Stomach (tissue), 9 donors: ENCODE results near the gene DLEC1. TPM values are rescaled to one million over a fixed set of nuclear protein-coding genes. Genes with fewer than 3 reads are reported as not detected.

Experiments used
- DNase-seq, 2 donors: peaks; one replicate each; pipeline versions ENCODE4 v3.0.0 to v3.0.0-alpha.2; 2013 to 2019
- H3K27ac ChIP-seq, 5 donors: fragments of 200-600 bp in 4 of 5; sonication (generic) in 4 of 5; one replicate each; pipeline ENCODE4 v1.5.1; 2013 to 2019; ENCODE audit warnings: mild to moderate bottlenecking in 1 of 5, moderate library complexity in 1 of 5
- H3K27me3 ChIP-seq, 3 donors: fragments of 200-600 bp; sonication (generic); one replicate each; pipeline ENCODE4 v1.5.1; 2017 to 2019; ENCODE audit warnings: mixed run types in 1 of 3
- H3K36me3 ChIP-seq, 4 donors: fragments of 200-600 bp; sonication (generic); 1 replicate in 3 of 4; 2 replicates in 1 of 4; pipeline ENCODE4 v1.5.1; 2016 to 2019
- H3K4me1 ChIP-seq, 4 donors: fragments of 200-600 bp; sonication (generic); one replicate each; pipeline ENCODE4 v1.5.1; 2016 to 2019
- H3K4me3 ChIP-seq, 4 donors: fragments of 200-600 bp; sonication (generic) in 3 of 4; one replicate each; pipeline ENCODE4 v1.5.1; 2016 to 2019; ENCODE audit warnings: mild to moderate bottlenecking in 1 of 4
- H3K9me3 ChIP-seq, 4 donors: fragments of 200-600 bp; sonication (generic); one replicate each; pipeline ENCODE4 v1.5.1; 2016 to 2019
- EP300 ChIP-seq: sonication (generic); formaldehyde crosslinking; IDR thresholded peaks from one replicate; pipeline ENCODE4 v1.6.1; 2017; ENCODE audit warnings: antibody characterized with exemption
- POLR2A ChIP-seq, 4 donors: fragments of 450-650 bp; IDR thresholded peaks; one replicate each; pipeline ENCODE4 v1.6.1; 2016; ENCODE audit warnings: antibody characterized with exemption in 4 of 4, control low read depth in 2 of 4, mild to moderate bottlenecking in 1 of 4, moderate library complexity in 1 of 4
- POLR2AphosphoS5 ChIP-seq, 3 donors: sonication (generic); formaldehyde crosslinking; IDR thresholded peaks; one replicate each; pipeline ENCODE4 v1.6.1; 2016; ENCODE audit warnings: antibody characterized with exemption in 3 of 3
- WGBS, 5 donors: extraction: QIAGEN DNeasy Blood & Tissue Kit in 3 of 5; methylation state at CpG; one replicate each; pipeline versions ENCODE4 v1.1.5 to v1.1.7; 2013 to 2018; 5-methylcytosine and 5-hydroxymethylcytosine counted together
- intact Hi-C: fragments of 100-400 bp; cut with DNase I; formaldehyde crosslinking; loops from one replicate; pipeline ENCODE4 v1.15.1; 2023; ENCODE audit warnings: low total_unique reads
- polyA plus RNA-seq, 3 donors: library from polyadenylated mRNA; stranded (reverse); fragments of 200-250 nt; gene quantifications; one replicate each; pipeline ENCODE4 v1.2.3, GENCODE V29; 2013
- total RNA-seq, 5 donors: library from RNA; depleted of rRNA; stranded (reverse); fragments of >200 nt; gene quantifications; one replicate each; pipeline versions ENCODE4 v1.1.0 to v1.2.3, GENCODE V29; 2014 to 2016
- TF ChIP-seq, protein P1 (sequence below), 7 experiments: fragments of 450-650 bp in 4 of 7; fragments of 200-600 bp in 3 of 7; sonication (generic) in 3 of 7; IDR thresholded peaks; one replicate each; pipeline ENCODE4 v1.5.1; 2016 to 2019; ENCODE audit warnings: antibody characterized with exemption in 7 of 7, control low read depth in 2 of 7, mild to moderate bottlenecking in 1 of 7
- donor health status: healthy with polysubstance abuse.
- donor health status: Bipolar disorder and iron deficiency.
- donor health status: healthy.

The DLEC1 gene
- total and polyA plus RNA-seq, 8 donors: 0.12 to 1.5 (median 0.31) TPM; not detected in 3

DNA sequence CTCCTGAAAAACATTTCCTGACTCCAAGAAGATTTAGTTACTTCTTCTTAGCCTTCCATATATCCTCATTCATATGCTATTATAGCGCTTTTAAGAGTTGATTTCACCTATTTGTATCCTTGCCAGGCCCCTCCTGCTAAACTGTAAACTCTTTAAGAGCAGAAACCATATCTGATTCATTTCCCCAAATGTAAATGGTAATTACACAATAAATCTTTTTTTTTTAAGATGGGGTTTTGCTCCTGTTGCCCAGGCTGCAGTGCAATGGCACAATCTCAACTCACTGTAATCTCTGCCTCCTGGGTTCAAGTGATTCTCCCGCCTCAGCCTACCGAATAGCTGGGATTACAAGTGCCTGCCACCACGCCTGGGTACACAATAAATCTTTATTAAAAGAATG lies 4.5 kb downstream of the DLEC1 start:
- peaks cover 6 to 18% (median 16%) of the 10 kb centered on the region in 4 donors for H3K4me1 ChIP-seq
- TF ChIP-seq, protein P1, sequence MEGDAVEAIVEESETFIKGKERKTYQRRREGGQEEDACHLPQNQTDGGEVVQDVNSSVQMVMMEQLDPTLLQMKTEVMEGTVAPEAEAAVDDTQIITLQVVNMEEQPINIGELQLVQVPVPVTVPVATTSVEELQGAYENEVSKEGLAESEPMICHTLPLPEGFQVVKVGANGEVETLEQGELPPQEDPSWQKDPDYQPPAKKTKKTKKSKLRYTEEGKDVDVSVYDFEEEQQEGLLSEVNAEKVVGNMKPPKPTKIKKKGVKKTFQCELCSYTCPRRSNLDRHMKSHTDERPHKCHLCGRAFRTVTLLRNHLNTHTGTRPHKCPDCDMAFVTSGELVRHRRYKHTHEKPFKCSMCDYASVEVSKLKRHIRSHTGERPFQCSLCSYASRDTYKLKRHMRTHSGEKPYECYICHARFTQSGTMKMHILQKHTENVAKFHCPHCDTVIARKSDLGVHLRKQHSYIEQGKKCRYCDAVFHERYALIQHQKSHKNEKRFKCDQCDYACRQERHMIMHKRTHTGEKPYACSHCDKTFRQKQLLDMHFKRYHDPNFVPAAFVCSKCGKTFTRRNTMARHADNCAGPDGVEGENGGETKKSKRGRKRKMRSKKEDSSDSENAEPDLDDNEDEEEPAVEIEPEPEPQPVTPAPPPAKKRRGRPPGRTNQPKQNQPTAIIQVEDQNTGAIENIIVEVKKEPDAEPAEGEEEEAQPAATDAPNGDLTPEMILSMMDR (IDR thresholded peaks at IDR 0.05): no peak
- no peak for TF ChIP-seq EP300
- H3K27me3 ChIP-seq: no peaks in the 10 kb centered on the region
- WGBS, 5 donors: 77 to 85% (median 80%) methylated on average over 4 of the region's 4 CpGs
- no peak overlapping the region for H3K27ac ChIP-seq
- no peak for DNase-seq
- H3K9me3 ChIP-seq: no peaks in the 10 kb centered on the region
- no peak overlapping the region for H3K4me3 ChIP-seq
- intact Hi-C loops: no loop called here
- H3K36me3 ChIP-seq: no peaks in the 10 kb centered on the region

DNA sequence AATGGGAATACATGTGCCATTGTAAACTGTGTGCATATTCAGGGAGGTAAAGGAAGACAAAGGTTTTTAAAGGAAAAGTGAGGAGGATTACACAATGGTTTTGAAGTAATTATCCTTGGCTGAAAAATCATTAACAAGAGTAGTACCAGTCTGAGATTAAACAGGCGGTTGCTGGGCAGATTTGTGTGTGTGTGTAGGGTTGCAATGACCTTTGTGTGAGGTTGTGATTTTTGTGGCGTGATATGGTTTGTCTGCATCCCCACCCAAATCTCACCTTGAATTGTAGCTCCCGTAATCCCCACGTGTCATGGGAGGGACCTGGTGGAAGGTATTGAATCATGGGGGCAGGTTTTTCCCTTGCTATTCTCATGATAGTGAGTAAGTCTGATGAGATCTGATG lies 7.0 kb downstream of the DLEC1 start:
- DNase-seq: no peak
- no peak overlapping the region for H3K4me3 ChIP-seq
- TF ChIP-seq, protein P1 (IDR thresholded peaks at IDR 0.05): no peak
- TF ChIP-seq POLR2AphosphoS5 (IDR thresholded peaks at IDR 0.05): no peak
- no peak for TF ChIP-seq POLR2A (IDR thresholded peaks at IDR 0.05)
- no peak for TF ChIP-seq EP300
- intact Hi-C loops: no loop called here
- H3K9me3 ChIP-seq: no peaks in the 10 kb centered on the region
- H3K36me3 ChIP-seq: no peaks in the 10 kb centered on the region
- no peak overlapping the region for H3K27ac ChIP-seq
- no peaks in the 10 kb centered on the region for H3K27me3 ChIP-seq
- H3K4me1 ChIP-seq: no peaks in the 10 kb centered on the region
- WGBS, 5 donors: 88 to 93% (median 88%) methylated on average over 4 of the region's 4 CpGs

DNA sequence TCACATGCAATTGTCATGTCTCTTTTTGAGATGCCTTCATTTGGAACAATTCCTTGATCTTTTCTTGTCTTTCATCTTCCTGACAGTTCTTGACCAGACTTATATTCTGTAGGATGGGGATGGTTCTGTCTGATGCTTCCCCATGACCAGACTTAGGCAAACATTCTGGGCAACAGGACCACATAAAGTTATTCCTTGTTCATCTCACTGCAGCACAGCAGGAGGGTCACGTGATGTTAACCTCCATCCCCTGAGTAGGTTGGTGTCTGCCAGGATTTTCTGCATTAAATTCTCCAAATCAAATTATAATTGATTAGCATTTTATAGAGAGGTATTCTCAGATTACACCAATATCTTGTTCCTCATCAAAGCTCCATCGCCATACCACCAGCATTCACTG lies 7.8 kb downstream of the DLEC1 start:
- H3K36me3 ChIP-seq: no peaks in the 10 kb centered on the region
- WGBS, 5 donors: 87 to 98% (median 93%) methylated on average over 2 of the region's 2 CpGs
- TF ChIP-seq, protein P1 (IDR thresholded peaks at IDR 0.05): no peak
- TF ChIP-seq POLR2AphosphoS5 (IDR thresholded peaks at IDR 0.05) (no peak), EP300 (no peak)
- DNase-seq: no peak
- H3K4me3 ChIP-seq: no peak overlapping the region
- no peak overlapping the region for H3K27ac ChIP-seq
- H3K9me3 ChIP-seq: no peaks in the 10 kb centered on the region
- no peaks in the 10 kb centered on the region for H3K27me3 ChIP-seq
- intact Hi-C loops: no loop called here
- H3K4me1 ChIP-seq: no peaks in the 10 kb centered on the region

DNA sequence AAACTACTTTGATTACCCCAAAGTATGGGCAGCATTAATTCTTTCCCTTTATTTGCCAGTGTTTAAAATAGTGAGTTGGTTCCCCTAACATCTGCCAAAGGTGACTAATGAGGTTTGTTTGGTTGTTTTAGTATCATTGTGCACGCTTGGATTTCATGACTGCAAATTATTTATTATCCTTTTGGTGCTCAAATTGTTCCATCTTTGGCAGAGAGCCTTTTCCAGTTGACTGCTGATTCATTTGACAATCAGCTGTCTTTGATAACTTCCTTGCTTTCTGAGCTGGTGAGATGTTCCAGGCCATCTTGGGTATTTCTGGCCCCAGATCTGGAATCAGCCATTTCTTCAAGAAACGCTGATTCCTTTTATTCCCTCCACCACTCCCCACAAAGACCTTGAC lies 8.9 kb downstream of the DLEC1 start:
- H3K36me3 ChIP-seq: no peaks in the 10 kb centered on the region
- intact Hi-C loops: no loop called here
- no peaks in the 10 kb centered on the region for H3K9me3 ChIP-seq
- no peak for DNase-seq
- TF ChIP-seq POLR2AphosphoS5 (IDR thresholded peaks at IDR 0.05): no peak
- TF ChIP-seq, protein P1 (IDR thresholded peaks at IDR 0.05): no peak
- no peak for TF ChIP-seq EP300
- TF ChIP-seq POLR2A (IDR thresholded peaks at IDR 0.05): no peak
- WGBS, 5 donors: 72 to 86% (median 78%) methylated on average over 2 of the region's 2 CpGs
- H3K4me1 ChIP-seq: no peaks in the 10 kb centered on the region
- no peak overlapping the region for H3K27ac ChIP-seq
- no peaks in the 10 kb centered on the region for H3K27me3 ChIP-seq
- H3K4me3 ChIP-seq: no peak overlapping the region
